HepG2 (cell line): ENCODE results near the gene SLC38A3. TPM values are rescaled to one million over a fixed set of nuclear protein-coding genes. Genes with fewer than 3 reads are reported as not detected.

Source experiments
- ATRX ChIP-seq: sonication (generic); formaldehyde crosslinking; IDR thresholded peaks from 2 replicates; pipeline ENCODE4 v1.4.0; 2020; ENCODE audit warnings: missing genetic modification reagents, borderline replicate concordance
- FOXK1 ChIP-seq: sonication (generic); formaldehyde crosslinking; IDR thresholded peaks from 2 replicates; pipeline ENCODE4 v1.4.0; 2020; ENCODE audit warnings: low read depth, missing genetic modification reagents, borderline replicate concordance
- HIVEP1 ChIP-seq: sonication (generic); formaldehyde crosslinking; IDR thresholded peaks from 2 replicates; pipeline ENCODE4 v1.4.0; 2020; ENCODE audit warnings: mild to moderate bottlenecking, missing genetic modification reagents
- KDM5B ChIP-seq: sonication (generic); formaldehyde crosslinking; IDR thresholded peaks from 2 replicates; pipeline ENCODE4 v1.4.0; 2020; ENCODE audit warnings: missing genetic modification reagents, mild to moderate bottlenecking, borderline replicate concordance
- MED8 ChIP-seq: sonication (generic); formaldehyde crosslinking; IDR thresholded peaks from 2 replicates; pipeline ENCODE4 v1.8.1; 2023; ENCODE audit warnings: mild to moderate bottlenecking, missing genetic modification reagents; ENCODE audit not compliant: insufficient replicate concordance
- NR2F6 ChIP-seq, 2 experiments: IDR thresholded peaks; 2 replicates each; pipeline ENCODE4 v1.6.1; 2016; ENCODE audit warnings: antibody characterized with exemption in 1 of 2, mild to moderate bottlenecking in 1 of 2
- RNF219 ChIP-seq: sonication (generic); formaldehyde crosslinking; IDR thresholded peaks from 2 replicates; pipeline ENCODE4 v1.5.0; 2020; ENCODE audit warnings: mild to moderate bottlenecking, missing genetic modification reagents
- SUZ12 ChIP-seq: fragments of 150-350 bp; IDR thresholded peaks from 2 replicates; pipeline ENCODE4 v1.6.1; 2014; ENCODE audit warnings: low read depth, low read length
- ZBTB46 ChIP-seq: sonication (generic); formaldehyde crosslinking; IDR thresholded peaks from 2 replicates; pipeline ENCODE4 v1.4.0; 2020; ENCODE audit warnings: mild to moderate bottlenecking, missing genetic modification reagents, borderline replicate concordance
- ZBTB7A ChIP-seq: sonication (generic); formaldehyde crosslinking; IDR thresholded peaks from 2 replicates; pipeline ENCODE4 v1.8.0; 2022; ENCODE audit warnings: mild to moderate bottlenecking, missing genetic modification reagents
- ZNF576 ChIP-seq: sonication (generic); formaldehyde crosslinking; IDR thresholded peaks from 2 replicates; pipeline ENCODE4 v1.4.0; 2020; ENCODE audit warnings: mild to moderate bottlenecking, missing genetic modification reagents
- ZNF580 ChIP-seq: IDR thresholded peaks from 2 replicates; pipeline ENCODE4 v1.6.1; 2016; ENCODE audit warnings: low read depth, borderline replicate concordance
- ZNF678 ChIP-seq: sonication (generic); formaldehyde crosslinking; IDR thresholded peaks from 2 replicates; pipeline ENCODE4 v1.4.0; 2020; ENCODE audit warnings: mild to moderate bottlenecking, missing genetic modification reagents
- ZNF816 ChIP-seq: sonication (generic); formaldehyde crosslinking; IDR thresholded peaks from 2 replicates; pipeline ENCODE4 v1.8.0; 2022; ENCODE audit warnings: missing genetic modification reagents, mild to moderate bottlenecking, borderline replicate concordance
- ZNF841 ChIP-seq: sonication (generic); formaldehyde crosslinking; IDR thresholded peaks from 2 replicates; pipeline ENCODE4 v1.8.1; 2023; ENCODE audit warnings: missing genetic modification reagents, borderline replicate concordance
- polyA plus RNA-seq, 8 experiments: library from polyadenylated mRNA; depleted of rRNA in 3 of 8; stranded (reverse) in 7 of 8; unstranded in 1 of 8; fragments of >200 nt; fragmentation: Illumina TruSeq in 4 of 8; extraction: Trizol in 4 of 8; gene quantifications; 2 replicates each; pipeline versions ENCODE4 v1.2.1 to v1.2.3, GENCODE V29; 2011 to 2016; ENCODE audit warnings: low read depth in 4 of 8, missing spikeins in 1 of 8, mixed read lengths in 1 of 8; ENCODE audit not compliant: insufficient read depth in 1 of 8
- total RNA-seq, 5 experiments: library from RNA; depleted of rRNA; stranded (reverse); fragments of >200 nt; fragmentation: Illumina TruSeq; extraction: Trizol; gene quantifications; 2 replicates each; pipeline ENCODE4 v1.2.3, GENCODE V29; 2016; ENCODE audit warnings: low read depth in 1 of 5
- TF ChIP-seq, protein P1 (sequence below): sonication (generic); formaldehyde crosslinking; IDR thresholded peaks from 2 replicates; pipeline ENCODE4 v1.4.0; 2020; ENCODE audit warnings: mild to moderate bottlenecking, missing genetic modification reagents

Gene SLC38A3
- total and polyA plus RNA-seq, 2 of the 13 experiments (the other 11 are each of a cell fraction or from before 2014, with no cell fraction given), result 29.8 to 164 TPM

GRCh38 chr3:50201573-50202315 is 3.3 kb upstream of the SLC38A3 start (continued):
- TF ChIP-seq, protein P1, sequence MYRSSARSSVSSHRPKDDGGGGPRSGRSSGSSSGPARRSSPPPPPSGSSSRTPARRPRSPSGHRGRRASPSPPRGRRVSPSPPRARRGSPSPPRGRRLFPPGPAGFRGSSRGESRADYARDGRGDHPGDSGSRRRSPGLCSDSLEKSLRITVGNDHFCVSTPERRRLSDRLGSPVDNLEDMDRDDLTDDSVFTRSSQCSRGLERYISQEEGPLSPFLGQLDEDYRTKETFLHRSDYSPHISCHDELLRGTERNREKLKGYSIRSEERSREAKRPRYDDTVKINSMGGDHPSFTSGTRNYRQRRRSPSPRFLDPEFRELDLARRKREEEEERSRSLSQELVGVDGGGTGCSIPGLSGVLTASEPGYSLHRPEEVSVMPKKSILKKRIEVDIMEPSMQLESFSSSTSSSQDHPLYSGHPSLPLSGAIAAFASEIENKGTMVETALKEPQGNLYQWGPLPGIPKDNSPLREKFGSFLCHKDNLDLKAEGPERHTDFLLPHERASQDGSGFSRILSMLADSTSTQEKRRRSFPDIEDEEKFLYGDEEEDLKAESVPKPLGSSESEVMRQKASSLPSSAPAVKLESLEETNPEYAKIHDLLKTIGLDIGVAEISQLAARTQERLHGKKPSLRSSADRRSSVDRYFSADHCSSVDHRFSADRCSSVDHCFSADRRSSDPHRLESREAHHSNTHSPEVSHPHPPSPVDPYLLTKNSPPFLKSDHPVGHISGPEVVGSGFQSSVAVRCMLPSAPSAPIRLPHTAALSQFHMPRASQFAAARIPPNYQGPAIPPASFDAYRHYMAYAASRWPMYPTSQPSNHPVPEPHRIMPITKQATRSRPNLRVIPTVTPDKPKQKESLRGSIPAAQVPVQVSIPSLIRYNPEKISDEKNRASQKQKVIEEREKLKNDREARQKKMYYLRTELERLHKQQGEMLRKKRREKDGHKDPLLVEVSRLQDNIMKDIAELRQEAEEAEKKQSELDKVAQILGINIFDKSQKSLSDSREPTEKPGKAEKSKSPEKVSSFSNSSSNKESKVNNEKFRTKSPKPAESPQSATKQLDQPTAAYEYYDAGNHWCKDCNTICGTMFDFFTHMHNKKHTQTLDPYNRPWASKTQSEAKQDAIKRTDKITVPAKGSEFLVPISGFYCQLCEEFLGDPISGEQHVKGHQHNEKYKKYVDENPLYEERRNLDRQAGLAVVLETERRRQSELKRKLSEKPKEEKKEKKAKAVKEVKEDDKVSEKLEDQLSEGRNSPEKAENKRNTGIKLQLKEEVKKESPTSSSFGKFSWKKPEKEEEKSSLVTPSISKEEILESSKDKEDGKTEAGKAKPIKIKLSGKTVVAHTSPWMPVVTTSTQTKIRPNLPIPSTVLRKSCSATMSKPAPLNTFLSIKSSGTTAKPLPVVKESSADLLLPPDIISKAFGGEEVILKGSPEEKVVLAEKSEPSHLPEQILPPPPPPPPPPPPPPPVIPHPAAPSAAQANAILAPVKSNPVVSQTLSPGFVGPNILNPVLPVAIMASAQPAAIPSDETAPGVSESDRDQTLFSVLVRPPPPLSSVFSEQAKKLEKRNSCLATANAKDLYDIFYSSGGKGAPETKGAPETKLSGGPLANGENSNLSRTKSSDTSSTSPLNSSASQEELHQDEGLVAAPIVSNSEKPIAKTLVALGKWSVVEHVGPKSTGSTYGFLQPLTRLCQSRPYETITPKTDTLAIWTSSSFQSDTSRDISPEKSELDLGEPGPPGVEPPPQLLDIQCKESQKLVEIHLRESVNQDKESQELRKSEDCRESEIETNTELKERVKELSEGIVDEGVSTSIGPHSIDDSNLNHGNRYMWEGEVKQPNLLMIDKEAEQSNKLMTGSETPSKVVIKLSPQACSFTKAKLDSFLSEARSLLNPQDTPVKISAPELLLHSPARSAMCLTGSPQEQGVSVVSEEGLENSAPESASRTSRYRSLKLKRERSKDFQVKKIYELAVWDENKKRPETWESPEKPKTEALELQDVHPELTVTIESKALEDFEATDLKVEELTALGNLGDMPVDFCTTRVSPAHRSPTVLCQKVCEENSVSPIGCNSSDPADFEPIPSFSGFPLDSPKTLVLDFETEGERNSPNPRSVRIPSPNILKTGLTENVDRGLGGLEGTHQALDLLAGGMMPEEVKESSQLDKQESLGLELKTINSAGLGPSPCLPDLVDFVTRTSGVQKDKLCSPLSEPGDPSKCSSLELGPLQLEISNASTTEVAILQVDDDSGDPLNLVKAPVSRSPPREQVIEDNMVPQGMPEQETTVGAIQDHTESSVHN (CRISPR knock-in tag), result no peak
- TF ChIP-seq RNF219 (no peak), KDM5B (peak; percentile 22; the same call in 1 of the 2 replicates), SUZ12 (no peak), ZNF678 (CRISPR knock-in tag) (no peak), FOXK1 (CRISPR knock-in tag) (no peak), ZNF841 (CRISPR knock-in tag) (no peak), NR2F6 (IDR thresholded peaks at IDR 0.05) (no peak), NR2F6 (CRISPR knock-in tag; IDR thresholded peaks at IDR 0.05) (no peak), HIVEP1 (CRISPR knock-in tag) (no peak), ZNF576 (CRISPR knock-in tag) (no peak), ZBTB46 (CRISPR knock-in tag) (no peak), MED8 (CRISPR knock-in tag) (no peak), ZBTB7A (no peak), ZNF816 (no peak), ZNF580 (CRISPR knock-in tag) (peak; percentile 65; the same call in 1 of the 2 replicates), ATRX (CRISPR knock-in tag) (no peak)
